ENCODE results near the gene KSR2.

- TF ChIP-seq CTCF (IDR thresholded peaks at IDR 0.05) (no peak), POLR2A (IDR thresholded peaks at IDR 0.05) (no peak)
Observed at GRCh38 chr12:117718141-117718540, 250.6 kb downstream of the KSR2 start.
